ENCODE results near the gene HCST. TPM values are rescaled to one million over a fixed set of nuclear protein-coding genes. Genes with fewer than 3 reads are reported as not detected.

The HCST gene, protein sequence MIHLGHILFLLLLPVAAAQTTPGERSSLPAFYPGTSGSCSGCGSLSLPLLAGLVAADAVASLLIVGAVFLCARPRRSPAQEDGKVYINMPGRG
- polyA plus RNA-seq (2013, experiment 1 of 2), result 3.3 TPM
- 3.4 TPM for polyA plus RNA-seq (2013, experiment 2 of 2)

DNA sequence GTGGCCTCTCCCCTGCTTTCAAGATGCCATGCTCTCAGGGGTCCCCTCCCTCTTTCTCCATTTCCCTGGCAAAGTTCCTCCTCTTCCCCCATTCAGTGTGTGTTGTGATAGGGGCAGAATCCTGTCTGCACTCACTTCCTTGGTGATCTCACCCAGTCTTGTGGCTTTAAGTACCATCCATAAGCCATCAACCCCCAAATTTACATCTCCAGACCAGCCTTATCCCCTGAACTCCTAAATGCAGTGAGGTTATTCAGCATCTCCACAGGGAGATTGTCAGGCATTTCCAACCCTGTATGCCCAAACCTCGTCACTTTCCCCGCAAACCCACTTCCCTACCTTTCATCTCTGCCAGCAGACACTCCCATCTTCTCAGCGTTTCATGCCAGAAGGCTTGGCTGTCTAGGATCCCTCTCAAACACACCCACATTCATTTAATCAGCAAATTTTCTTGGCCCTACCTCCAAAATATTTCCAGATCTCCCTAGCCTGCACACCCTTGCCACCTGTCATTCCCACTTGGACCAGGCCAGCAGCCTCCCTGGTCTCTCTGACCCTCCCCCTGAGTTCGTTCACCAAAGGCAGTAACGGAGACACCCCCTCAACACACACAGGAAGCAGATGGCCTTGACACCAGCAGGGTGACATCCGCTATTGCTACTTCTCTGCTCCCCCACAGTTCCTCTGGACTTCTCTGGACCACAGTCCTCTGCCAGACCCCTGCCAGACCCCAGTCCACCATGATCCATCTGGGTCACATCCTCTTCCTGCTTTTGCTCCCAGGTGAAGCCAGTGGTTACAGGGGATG lies at the start of gene HCST:
Gene HCST, plus strand, starts transcription at position 676 of the 808 bp plus-strand sequence. Its CDS starts 65 bp downstream, at position 741.
- no peak for DNase-seq
- H4K8ac ChIP-seq (ENCODE audit: low read depth, low read length), result no peak within 1 kb of the TSS
- H3K27ac ChIP-seq (ENCODE audit: low read depth, low read length), result no peak within 1 kb of the TSS

DNA sequence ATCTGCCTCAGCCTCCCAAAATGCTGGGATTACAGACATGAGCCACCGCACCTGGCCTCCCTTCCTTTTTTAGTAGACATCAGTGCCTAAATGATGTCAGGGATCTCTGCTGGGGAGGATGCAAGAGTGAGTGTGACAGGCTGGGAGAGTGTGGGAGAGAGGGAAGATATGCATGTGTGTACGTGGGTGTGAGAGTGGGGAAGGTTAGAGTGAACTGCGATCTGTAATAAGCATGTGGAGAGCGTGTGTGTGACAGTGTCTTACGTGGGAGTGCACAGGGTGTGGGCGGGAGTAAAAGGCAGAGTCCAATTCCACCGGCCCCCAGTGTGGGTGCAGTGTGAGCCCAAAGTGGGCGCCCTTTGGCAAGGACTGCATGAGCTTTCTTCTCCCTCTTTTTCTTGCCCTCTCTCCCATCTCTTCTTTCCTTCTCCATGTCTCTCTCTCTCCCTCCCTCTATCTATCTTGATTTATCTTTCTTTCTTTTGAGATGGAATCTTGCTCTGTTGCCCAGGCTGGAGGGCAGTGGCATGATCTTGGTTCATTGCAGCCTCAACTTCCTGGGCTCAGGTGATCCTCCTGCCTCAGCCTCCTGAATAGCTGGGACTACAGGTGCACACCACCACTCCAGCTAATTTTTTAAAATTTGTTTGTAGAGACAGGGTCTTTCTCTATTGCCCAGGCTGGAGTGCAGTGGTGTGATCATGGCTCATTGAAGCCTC lies 49.1 kb upstream of the HCST start:
- Histone ChIP-seq H2BK5ac (ENCODE audit: low read length) (no peak overlapping the region), H3K23ac (ENCODE audit: low read length) (no peak overlapping the region), H2BK15ac (replicated peaks; ENCODE audit: low read depth) (no peak overlapping the region), H3K4me2 (ENCODE audit: low read length) (no peak overlapping the region), H3K79me2 (ENCODE audit: control insufficient read depth, insufficient read depth, low read length) (no peaks in the 10 kb centered on the region), H2BK120ac (ENCODE audit: low read depth, low read length) (no peak overlapping the region), H4K5ac (ENCODE audit: low read length) (no peak overlapping the region), H3K4ac (ENCODE audit: low read depth, low read length) (no peak overlapping the region), H3K18ac (ENCODE audit: low read length) (no peak overlapping the region), H3K79me1 (ENCODE audit: low read length) (no peaks in the 10 kb centered on the region), H3K27ac (ENCODE audit: low read depth, low read length) (no peak overlapping the region), H3K36me3 (ENCODE audit: control insufficient read depth, insufficient read depth, low read length) (no peaks in the 10 kb centered on the region), H4K8ac (ENCODE audit: low read depth, low read length) (no peak overlapping the region), H3K9ac (ENCODE audit: low read length) (no peak overlapping the region), H3K27me3 (ENCODE audit: insufficient read depth, low read length, poor library complexity) (peaks cover 9% of the 10 kb centered on the region), H2AK5ac (ENCODE audit: low read length) (no peak overlapping the region), H3K4me1 (ENCODE audit: control insufficient read depth, low read depth, low read length) (no peaks in the 10 kb centered on the region), H3K4me3 (ENCODE audit: low read length) (no peak overlapping the region), H3K56ac (ENCODE audit: low read length) (no peak overlapping the region)
- WGBS (ENCODE audit: extremely low coverage, insufficient coverage, low lambda C conversion rate), result no CpG with 5 or more reads among the region's 8 CpGs
- DNase-seq, result no peak

More for the DNA sequence above, at the start of gene HCST:
- Histone ChIP-seq H2BK120ac (ENCODE audit: low read depth, low read length) (no peak within 1 kb of the TSS), H3K4me3 (ENCODE audit: low read length) (no peak within 1 kb of the TSS), H4K5ac (ENCODE audit: low read length) (no peak within 1 kb of the TSS), H3K23ac (ENCODE audit: low read length) (no peak within 1 kb of the TSS), H2BK15ac (replicated peaks; ENCODE audit: low read depth) (no peak within 1 kb of the TSS), H3K79me1 (ENCODE audit: low read length) (peaks cover 6% of the 10 kb centered on the region), H3K9ac (ENCODE audit: low read length) (peak within 1 kb of the TSS; percentile 68), H3K36me3 (ENCODE audit: control insufficient read depth, insufficient read depth, low read length) (peaks cover 3% of the 10 kb centered on the region), H3K56ac (ENCODE audit: low read length) (peak within 1 kb of the TSS; percentile 89), H2BK5ac (ENCODE audit: low read length) (no peak within 1 kb of the TSS), H3K4me2 (ENCODE audit: low read length) (peak within 1 kb of the TSS; percentile 78), H3K4me1 (ENCODE audit: control insufficient read depth, low read depth, low read length) (peaks cover 7% of the 10 kb centered on the region), H3K79me2 (ENCODE audit: control insufficient read depth, insufficient read depth, low read length) (peaks cover 2% of the 10 kb centered on the region), H3K4ac (ENCODE audit: low read depth, low read length) (no peak within 1 kb of the TSS), H3K18ac (ENCODE audit: low read length) (no peak within 1 kb of the TSS), H3K27me3 (ENCODE audit: insufficient read depth, low read length, poor library complexity) (no peaks in the 10 kb centered on the region), H2AK5ac (ENCODE audit: low read length) (peak within 1 kb of the TSS; percentile 93)
- no CpG with 5 or more reads among the region's 6 CpGs for WGBS (ENCODE audit: extremely low coverage, insufficient coverage, low lambda C conversion rate)

DNA sequence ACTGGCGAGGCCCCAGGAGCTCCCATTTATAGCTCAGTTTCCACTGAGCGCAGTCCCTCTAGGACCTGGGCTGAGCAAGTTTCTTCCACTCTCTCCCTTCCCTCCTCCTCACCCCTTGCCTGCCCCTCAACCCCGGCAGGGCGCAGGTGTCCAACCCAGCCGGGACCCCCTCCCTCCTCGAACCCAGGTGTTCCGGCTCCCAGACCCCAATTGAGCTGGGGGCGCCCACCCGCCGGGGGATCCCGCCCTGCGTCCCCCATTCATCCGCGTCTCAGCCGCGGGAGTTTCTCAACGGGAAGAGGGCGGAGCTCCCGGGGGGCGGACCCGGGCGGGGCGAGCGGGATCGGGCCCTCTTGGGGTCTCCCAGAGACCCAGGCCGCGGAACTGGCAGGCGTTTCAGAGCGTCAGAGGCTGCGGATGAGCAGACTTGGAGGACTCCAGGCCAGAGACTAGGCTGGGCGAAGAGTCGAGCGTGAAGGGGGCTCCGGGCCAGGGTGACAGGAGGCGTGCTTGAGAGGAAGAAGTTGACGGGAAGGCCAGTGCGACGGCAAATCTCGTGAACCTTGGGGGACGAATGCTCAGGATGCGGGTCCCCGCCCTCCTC lies 45.7 kb upstream of the HCST start, which contains the start of gene KIRREL2:
Gene KIRREL2, plus strand, starts transcription at position 366 of the 604 bp plus-strand sequence. Its CDS starts 209 bp downstream, at position 575.
- Histone ChIP-seq H2BK5ac (ENCODE audit: low read length) (no peak within 1 kb of the TSS), H2AK5ac (ENCODE audit: low read length) (no peak within 1 kb of the TSS), H3K56ac (ENCODE audit: low read length) (peak within 1 kb of the TSS; percentile 82), H2BK15ac (replicated peaks; ENCODE audit: low read depth) (no peak within 1 kb of the TSS), H3K36me3 (ENCODE audit: control insufficient read depth, insufficient read depth, low read length) (no peaks in the 10 kb centered on the region), H3K18ac (ENCODE audit: low read length) (no peak within 1 kb of the TSS), H4K8ac (ENCODE audit: low read depth, low read length) (no peak within 1 kb of the TSS), H3K9ac (ENCODE audit: low read length) (peak within 1 kb of the TSS; percentile 64), H2BK120ac (ENCODE audit: low read depth, low read length) (no peak within 1 kb of the TSS), H3K79me1 (ENCODE audit: low read length) (no peaks in the 10 kb centered on the region), H3K79me2 (ENCODE audit: control insufficient read depth, insufficient read depth, low read length) (no peaks in the 10 kb centered on the region), H3K27ac (ENCODE audit: low read depth, low read length) (no peak within 1 kb of the TSS), H3K4me2 (ENCODE audit: low read length) (peak within 1 kb of the TSS; percentile 87), H3K4me3 (ENCODE audit: low read length) (peak within 1 kb of the TSS; percentile 53), H3K4ac (ENCODE audit: low read depth, low read length) (no peak within 1 kb of the TSS), H3K4me1 (ENCODE audit: control insufficient read depth, low read depth, low read length) (peaks cover 3% of the 10 kb centered on the region), H3K27me3 (ENCODE audit: insufficient read depth, low read length, poor library complexity) (peaks cover 11% of the 10 kb centered on the region), H3K23ac (ENCODE audit: low read length) (no peak within 1 kb of the TSS), H4K5ac (ENCODE audit: low read length) (no peak within 1 kb of the TSS)
- WGBS (ENCODE audit: extremely low coverage, insufficient coverage, low lambda C conversion rate), result no CpG with 5 or more reads among the region's 42 CpGs
- peak; percentile 48 for DNase-seq

DNA sequence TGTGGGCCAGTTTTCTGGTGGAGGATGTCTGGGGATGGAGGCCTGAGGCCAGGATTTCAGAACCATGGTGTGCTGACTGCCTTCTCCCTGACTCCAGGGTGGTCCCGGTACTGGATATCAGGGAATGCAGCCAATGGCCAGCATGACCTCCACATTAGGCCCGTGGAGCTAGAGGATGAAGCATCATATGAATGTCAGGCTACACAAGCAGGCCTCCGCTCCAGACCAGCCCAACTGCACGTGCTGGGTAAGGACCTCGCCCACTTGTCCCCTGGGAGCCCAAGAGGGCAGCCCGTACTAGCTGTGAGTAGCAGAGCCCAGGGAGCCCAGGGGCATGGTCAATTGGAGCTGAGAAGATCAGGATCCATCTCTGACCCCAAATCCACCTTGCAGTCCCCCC lies 44.0 kb upstream of the HCST start:
- no peak overlapping the region for H2BK15ac ChIP-seq (replicated peaks; ENCODE audit: low read depth)
- no peak overlapping the region for H4K5ac ChIP-seq (ENCODE audit: low read length)
- no peak overlapping the region for H3K23ac ChIP-seq (ENCODE audit: low read length)
- no peak overlapping the region for H4K8ac ChIP-seq (ENCODE audit: low read depth, low read length)
- H3K27ac ChIP-seq (ENCODE audit: low read depth, low read length), result no peak overlapping the region
- no peak overlapping the region for H3K4me3 ChIP-seq (ENCODE audit: low read length)
- H2AK5ac ChIP-seq (ENCODE audit: low read length), result no peak overlapping the region
- DNase-seq, result no peak
- H3K56ac ChIP-seq (ENCODE audit: low read length), result no peak overlapping the region
- no peak overlapping the region for H3K9ac ChIP-seq (ENCODE audit: low read length)
- no peak overlapping the region for H3K18ac ChIP-seq (ENCODE audit: low read length)
- no peaks in the 10 kb centered on the region for H3K79me1 ChIP-seq (ENCODE audit: low read length)
- no peak overlapping the region for H3K4me2 ChIP-seq (ENCODE audit: low read length)
- WGBS (ENCODE audit: extremely low coverage, insufficient coverage, low lambda C conversion rate), result no CpG with 5 or more reads among the region's 6 CpGs
- no peak overlapping the region for H2BK120ac ChIP-seq (ENCODE audit: low read depth, low read length)
- peaks cover 11% of the 10 kb centered on the region for H3K27me3 ChIP-seq (ENCODE audit: insufficient read depth, low read length, poor library complexity)
- H3K79me2 ChIP-seq (ENCODE audit: control insufficient read depth, insufficient read depth, low read length), result no peaks in the 10 kb centered on the region
- no peaks in the 10 kb centered on the region for H3K36me3 ChIP-seq (ENCODE audit: control insufficient read depth, insufficient read depth, low read length)
- peaks cover 3% of the 10 kb centered on the region for H3K4me1 ChIP-seq (ENCODE audit: control insufficient read depth, low read depth, low read length)
- no peak overlapping the region for H3K4ac ChIP-seq (ENCODE audit: low read depth, low read length)
- no peak overlapping the region for H2BK5ac ChIP-seq (ENCODE audit: low read length)

DNA sequence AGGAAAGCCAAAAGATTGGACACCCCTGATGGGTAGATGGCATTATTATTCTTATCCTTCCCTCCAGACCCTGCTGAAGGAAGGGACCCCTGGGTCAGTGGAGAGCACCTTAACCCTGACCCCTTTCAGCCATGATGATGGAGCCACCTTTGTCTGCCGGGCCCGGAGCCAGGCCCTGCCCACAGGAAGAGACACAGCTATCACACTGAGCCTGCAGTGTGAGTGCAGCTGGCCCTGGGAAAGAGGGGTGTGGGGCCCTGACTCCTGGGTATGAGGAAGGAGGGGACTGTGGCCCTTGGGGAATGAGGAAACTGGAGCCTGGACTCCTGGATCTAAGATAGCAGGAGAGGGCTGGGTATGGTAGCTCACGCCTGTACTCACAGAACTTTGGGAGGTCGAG lies 42.9 kb upstream of the HCST start:
- Histone ChIP-seq H2BK5ac (ENCODE audit: low read length) (no peak overlapping the region), H3K4me3 (ENCODE audit: low read length) (no peak overlapping the region), H3K4ac (ENCODE audit: low read depth, low read length) (no peak overlapping the region), H2BK15ac (replicated peaks; ENCODE audit: low read depth) (no peak overlapping the region), H3K79me1 (ENCODE audit: low read length) (no peaks in the 10 kb centered on the region), H3K18ac (ENCODE audit: low read length) (no peak overlapping the region), H2BK120ac (ENCODE audit: low read depth, low read length) (no peak overlapping the region), H3K4me2 (ENCODE audit: low read length) (no peak overlapping the region), H3K4me1 (ENCODE audit: control insufficient read depth, low read depth, low read length) (peaks cover 3% of the 10 kb centered on the region), H3K56ac (ENCODE audit: low read length) (no peak overlapping the region), H3K9ac (ENCODE audit: low read length) (no peak overlapping the region), H3K79me2 (ENCODE audit: control insufficient read depth, insufficient read depth, low read length) (no peaks in the 10 kb centered on the region), H4K8ac (ENCODE audit: low read depth, low read length) (no peak overlapping the region), H3K27me3 (ENCODE audit: insufficient read depth, low read length, poor library complexity) (peaks cover 11% of the 10 kb centered on the region), H3K36me3 (ENCODE audit: control insufficient read depth, insufficient read depth, low read length) (no peaks in the 10 kb centered on the region), H3K27ac (ENCODE audit: low read depth, low read length) (no peak overlapping the region), H2AK5ac (ENCODE audit: low read length) (no peak overlapping the region), H4K5ac (ENCODE audit: low read length) (no peak overlapping the region), H3K23ac (ENCODE audit: low read length) (no peak overlapping the region)
- no CpG with 5 or more reads among the region's 4 CpGs for WGBS (ENCODE audit: extremely low coverage, insufficient coverage, low lambda C conversion rate)
- no peak for DNase-seq

Data from mesendoderm (in vitro differentiated cells).